ENCODE results near the gene EMID1.
"Not testable (repeated sequence)": the region's sequence is repeated elsewhere in the genome, so short reads cannot be mapped to it uniquely, and the experiment has no call there.

- not testable (repeated sequence) for TF ChIP-seq CTCF, POLR2A (IDR thresholded peaks at IDR 0.05)
Observed at GRCh38 chr22:29219409-29219782, 13.7 kb downstream of the EMID1 start.

Data from testis (tissue), 2 donors.